Astrocyte (in vitro differentiated cells and primary cell): ENCODE data around the gene IL1B. TPM values are rescaled to one million over a fixed set of nuclear protein-coding genes. Genes with fewer than 3 reads are reported as not detected.

Source experiments
- DNase-seq: peaks from one replicate; pipeline ENCODE4 v3.0.0-alpha.2; 2010; ENCODE audit warnings: low read depth
- FAIRE-seq: peaks from 2 replicates; lab custom pipeline; 2011; peaks lifted over from hg19 to GRCh38; lab: Jason Lieb, UNC
- H2AFZ ChIP-seq: 2 replicates; pipeline ENCODE4 v1.6.0; 2012; ENCODE audit warnings: low read depth, low read length, inconsistent platforms
- H3K27ac ChIP-seq: 2 replicates; pipeline ENCODE4 v1.5.1; 2011; ENCODE audit warnings: low read depth, low read length, inconsistent platforms
- H3K27me3 ChIP-seq: 2 replicates; pipeline ENCODE4 v1.6.0; 2011; ENCODE audit warnings: low read length, inconsistent platforms; ENCODE audit not compliant: insufficient read depth
- H3K36me3 ChIP-seq: 2 replicates; pipeline ENCODE4 v1.5.1; 2011; ENCODE audit warnings: low read length, inconsistent platforms; ENCODE audit not compliant: insufficient read depth
- H3K4me1 ChIP-seq: 2 replicates; pipeline ENCODE4 v1.5.1; 2011; ENCODE audit warnings: low read length, inconsistent platforms; ENCODE audit not compliant: insufficient read depth
- H3K4me2 ChIP-seq: 2 replicates; pipeline ENCODE4 v1.6.0; 2012; ENCODE audit warnings: low read length, inconsistent platforms
- H3K4me3 ChIP-seq: 2 replicates; pipeline ENCODE4 v1.5.1; 2011; ENCODE audit warnings: low read depth, mild to moderate bottlenecking, low read length, inconsistent platforms; ENCODE audit not compliant: insufficient read depth
- H3K79me2 ChIP-seq: 2 replicates; pipeline ENCODE4 v1.6.0; 2012; ENCODE audit warnings: mild to moderate bottlenecking, low read length, inconsistent platforms; ENCODE audit not compliant: insufficient read depth
- H3K9ac ChIP-seq: 2 replicates; pipeline ENCODE4 v1.6.0; 2012; ENCODE audit warnings: mild to moderate bottlenecking, low read length, inconsistent platforms
- H3K9me3 ChIP-seq: 2 replicates; pipeline ENCODE4 v1.5.1; 2012; ENCODE audit warnings: low read depth, mild to moderate bottlenecking, low read length, inconsistent platforms; ENCODE audit not compliant: insufficient read depth
- H4K20me1 ChIP-seq: 2 replicates; pipeline ENCODE4 v1.6.0; 2012; ENCODE audit warnings: low read length, inconsistent platforms; ENCODE audit not compliant: insufficient read depth
- H3K27ac Mint-ChIP-seq: one replicate; pipeline ENCODE4 v1.8.0; 2021; ENCODE audit warnings: mild to moderate bottlenecking, mixed read lengths; ENCODE audit not compliant: unreplicated experiment
- H3K27me3 Mint-ChIP-seq: one replicate; pipeline ENCODE4 v1.8.0; 2021; ENCODE audit warnings: low read depth, mixed read lengths; ENCODE audit not compliant: unreplicated experiment
- H3K36me3 Mint-ChIP-seq: one replicate; pipeline ENCODE4 v1.8.0; 2021; ENCODE audit warnings: low read depth, mixed read lengths; ENCODE audit not compliant: unreplicated experiment
- H3K4me1 Mint-ChIP-seq: one replicate; pipeline ENCODE4 v1.8.0; 2021; ENCODE audit warnings: low read depth, mixed read lengths; ENCODE audit not compliant: unreplicated experiment
- H3K4me3 Mint-ChIP-seq: one replicate; pipeline ENCODE4 v1.8.0; 2021; ENCODE audit warnings: mild to moderate bottlenecking, moderate library complexity, mixed read lengths; ENCODE audit not compliant: unreplicated experiment
- H3K9me3 Mint-ChIP-seq: one replicate; pipeline ENCODE4 v1.8.0; 2021; ENCODE audit warnings: mild to moderate bottlenecking, mixed read lengths; ENCODE audit not compliant: unreplicated experiment
- EZH2 ChIP-seq: IDR thresholded peaks from 2 replicates; pipeline ENCODE4 v1.6.1; 2012; ENCODE audit warnings: mild to moderate bottlenecking, low read length, inconsistent platforms; ENCODE audit not compliant: insufficient read depth
- total RNA-seq: library from RNA; stranded (reverse); gene quantifications from 2 replicates; pipeline ENCODE4 v1.2.1, GENCODE V29; 2021
- TF ChIP-seq, protein P1 (sequence below): IDR thresholded peaks from 2 replicates; pipeline ENCODE4 v1.5.1; 2011; ENCODE audit warnings: low read depth, mild to moderate bottlenecking, inconsistent platforms, low read length, moderate library complexity; ENCODE audit not compliant: insufficient read depth

IL1B gene
- total RNA-seq, 1 donor from 2014 or later: not detected

- no peak for DNase-seq
- no peak overlapping the region for H3K9ac ChIP-seq
Measured at GRCh38 chr2:112848833-112849232, 12.3 kb upstream of the IL1B start.

GRCh38 chr2:112846031-112846430, 9.5 kb upstream of the IL1B start:
- peaks cover 5% of the 10 kb centered on the region for H3K9me3 Mint-ChIP-seq
- no peak for FAIRE-seq

More at GRCh38 chr2:112848833-112849232, 12.3 kb upstream of the IL1B start:
- Mint-ChIP-seq H3K36me3 (no peaks in the 10 kb centered on the region), H3K4me3 (no peak overlapping the region), H3K27me3 (peaks cover 15% of the 10 kb centered on the region), H3K27ac (no peak overlapping the region), H3K4me1 (no peaks in the 10 kb centered on the region), H3K9me3 (peaks cover 9% of the 10 kb centered on the region)
- TF ChIP-seq, protein P1, sequence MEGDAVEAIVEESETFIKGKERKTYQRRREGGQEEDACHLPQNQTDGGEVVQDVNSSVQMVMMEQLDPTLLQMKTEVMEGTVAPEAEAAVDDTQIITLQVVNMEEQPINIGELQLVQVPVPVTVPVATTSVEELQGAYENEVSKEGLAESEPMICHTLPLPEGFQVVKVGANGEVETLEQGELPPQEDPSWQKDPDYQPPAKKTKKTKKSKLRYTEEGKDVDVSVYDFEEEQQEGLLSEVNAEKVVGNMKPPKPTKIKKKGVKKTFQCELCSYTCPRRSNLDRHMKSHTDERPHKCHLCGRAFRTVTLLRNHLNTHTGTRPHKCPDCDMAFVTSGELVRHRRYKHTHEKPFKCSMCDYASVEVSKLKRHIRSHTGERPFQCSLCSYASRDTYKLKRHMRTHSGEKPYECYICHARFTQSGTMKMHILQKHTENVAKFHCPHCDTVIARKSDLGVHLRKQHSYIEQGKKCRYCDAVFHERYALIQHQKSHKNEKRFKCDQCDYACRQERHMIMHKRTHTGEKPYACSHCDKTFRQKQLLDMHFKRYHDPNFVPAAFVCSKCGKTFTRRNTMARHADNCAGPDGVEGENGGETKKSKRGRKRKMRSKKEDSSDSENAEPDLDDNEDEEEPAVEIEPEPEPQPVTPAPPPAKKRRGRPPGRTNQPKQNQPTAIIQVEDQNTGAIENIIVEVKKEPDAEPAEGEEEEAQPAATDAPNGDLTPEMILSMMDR: no peak
- TF ChIP-seq EZH2: no peak
- Histone ChIP-seq H2AFZ (no peak overlapping the region), H3K9me3 (no peaks in the 10 kb centered on the region), H3K4me3 (no peak overlapping the region), H3K27me3 (no peaks in the 10 kb centered on the region), H3K4me1 (no peaks in the 10 kb centered on the region), H3K79me2 (no peaks in the 10 kb centered on the region), H3K27ac (no peak overlapping the region), H3K4me2 (no peak overlapping the region), H3K36me3 (no peaks in the 10 kb centered on the region), H4K20me1 (no peaks in the 10 kb centered on the region)
- FAIRE-seq: no peak

DNA sequence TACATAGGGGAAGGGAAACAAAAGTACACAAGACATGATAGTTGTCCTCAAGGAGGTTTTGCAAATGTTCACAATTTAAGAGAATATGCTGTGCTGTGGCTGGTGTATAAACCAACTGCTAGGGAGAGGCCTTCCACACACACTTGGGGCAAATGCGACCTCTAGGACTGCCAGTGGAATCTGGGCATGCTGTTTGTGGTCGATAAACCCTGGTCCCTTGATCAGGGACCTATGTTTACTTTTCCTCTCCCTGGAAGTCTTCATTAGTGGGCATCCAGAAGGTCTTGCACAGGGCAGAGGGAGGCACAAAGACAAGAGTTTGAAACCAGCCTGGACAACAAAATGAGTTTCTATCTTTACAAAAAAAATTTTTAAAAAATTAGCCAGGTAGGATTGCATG, 7.3 kb upstream of the IL1B start:
- Histone ChIP-seq H3K36me3 (no peaks in the 10 kb centered on the region), H4K20me1 (no peaks in the 10 kb centered on the region), H3K27ac (no peak overlapping the region), H3K4me3 (no peak overlapping the region), H3K4me2 (no peak overlapping the region), H3K9me3 (no peaks in the 10 kb centered on the region), H3K79me2 (no peaks in the 10 kb centered on the region), H3K27me3 (no peaks in the 10 kb centered on the region), H3K9ac (no peak overlapping the region), H2AFZ (no peak overlapping the region), H3K4me1 (no peaks in the 10 kb centered on the region)
- Mint-ChIP-seq H3K36me3 (no peaks in the 10 kb centered on the region), H3K4me3 (no peak overlapping the region), H3K27ac (no peak overlapping the region), H3K27me3 (peaks cover 24% of the 10 kb centered on the region), H3K9me3 (peaks cover 2% of the 10 kb centered on the region), H3K4me1 (no peaks in the 10 kb centered on the region)
- DNase-seq (no peak), FAIRE-seq (no peak)
- TF ChIP-seq, protein P1: no peak
- no peak for TF ChIP-seq EZH2

More at GRCh38 chr2:112846031-112846430, 9.5 kb upstream of the IL1B start:
- Histone ChIP-seq H3K9me3 (no peaks in the 10 kb centered on the region), H3K36me3 (no peaks in the 10 kb centered on the region), H3K9ac (no peak overlapping the region), H3K27me3 (no peaks in the 10 kb centered on the region), H3K27ac (no peak overlapping the region), H4K20me1 (no peaks in the 10 kb centered on the region), H3K4me1 (no peaks in the 10 kb centered on the region), H2AFZ (no peak overlapping the region), H3K79me2 (no peaks in the 10 kb centered on the region), H3K4me3 (no peak overlapping the region), H3K4me2 (no peak overlapping the region)
- Mint-ChIP-seq H3K27ac (no peak overlapping the region), H3K4me1 (no peaks in the 10 kb centered on the region), H3K27me3 (peaks cover 23% of the 10 kb centered on the region), H3K36me3 (no peaks in the 10 kb centered on the region), H3K4me3 (no peak overlapping the region)
- TF ChIP-seq EZH2: no peak
- TF ChIP-seq, protein P1: no peak
- DNase-seq: no peak
